Fibroblast of the aortic adventitia (primary cell): Measurements from ENCODE around the gene JAZF1. TPM values are rescaled to one million over a fixed set of nuclear protein-coding genes. Genes with fewer than 3 reads are reported as not detected.
"Not testable (repeated sequence)": the region's sequence is repeated elsewhere in the genome, so short reads cannot be mapped to it uniquely, and the experiment has no call there.

Experiments used
- DNase-seq: peaks from one replicate; pipeline ENCODE4 v3.0.0-alpha.2; 2010; ENCODE audit warnings: low read depth
- H3K4me3 ChIP-seq: 2 replicates; pipeline ENCODE4 v1.5.1; 2011; ENCODE audit warnings: low read depth, mild to moderate bottlenecking, control low read depth, low read length, moderate library complexity
- CTCF ChIP-seq: IDR thresholded peaks from 2 replicates; pipeline ENCODE4 v1.5.1; 2011; ENCODE audit warnings: mild to moderate bottlenecking, low read length, control low read depth, inconsistent platforms; ENCODE audit not compliant: insufficient read depth
- total RNA-seq: library from RNA; depleted of rRNA; stranded (reverse); fragments of >200 nt; gene quantifications from 2 replicates; pipeline ENCODE4 v1.2.3, GENCODE V29; 2012; ENCODE audit warnings: low replicate concordance

Gene JAZF1
- total RNA-seq, 1 donor: 8.3 TPM

- no peak overlapping the region for H3K4me3 ChIP-seq
- DNase-seq: no peak
- TF ChIP-seq CTCF: no peak
Observed at GRCh38 chr7:28018856-28019465, 161.6 kb downstream of the JAZF1 start.

GRCh38 chr7:28018446-28018845 lies 162.1 kb downstream of the JAZF1 start:
- H3K4me3 ChIP-seq: no peak overlapping the region
- no peak for TF ChIP-seq CTCF
- no peak for DNase-seq

GRCh38 chr7:28018020-28018419 lies 162.6 kb downstream of the JAZF1 start:
- TF ChIP-seq CTCF: no peak
- no peak for DNase-seq
- H3K4me3 ChIP-seq: no peak overlapping the region

- DNase-seq: peak; percentile 35
- TF ChIP-seq CTCF: no peak
- H3K4me3 ChIP-seq: no peak overlapping the region
Observed at GRCh38 chr7:28017372-28017771, 163.2 kb downstream of the JAZF1 start.

GRCh38 chr7:28016297-28016696 lies 164.3 kb downstream of the JAZF1 start:
- TF ChIP-seq CTCF: no peak
- no peak overlapping the region for H3K4me3 ChIP-seq
- no peak for DNase-seq

GRCh38 chr7:28015169-28015568 lies 165.4 kb downstream of the JAZF1 start:
- no peak for DNase-seq
- H3K4me3 ChIP-seq: no peak overlapping the region

GRCh38 chr7:28014340-28014739 lies 166.3 kb downstream of the JAZF1 start:
- DNase-seq, H3K4me3 ChIP-seq: not testable (repeated sequence)

More at GRCh38 chr7:28015169-28015568, 165.4 kb downstream of the JAZF1 start:
- no peak for TF ChIP-seq CTCF
